Measurements from ENCODE around the gene KLHL29.

GRCh38 chr2:23400703-23401102 is 15.7 kb downstream of the KLHL29 start:
- TF ChIP-seq POLR2AphosphoS5 (IDR thresholded peaks at IDR 0.05; ENCODE audit: low read depth, low read length) (no peak), TAF1 (IDR thresholded peaks at IDR 0.05; ENCODE audit: borderline replicate concordance, insufficient read depth, low read length) (no peak), REST (IDR thresholded peaks at IDR 0.05; ENCODE audit: insufficient read depth in 1 of 2, low read depth in 2 of 2, low read length in 2 of 2) (no peak), SIN3A (IDR thresholded peaks at IDR 0.05; ENCODE audit: borderline replicate concordance, insufficient read depth, low read length) (no peak), FOXP2 (optimal IDR thresholded peaks at IDR 0.05; ENCODE audit: borderline replicate concordance, extremely low read depth, extremely low read length, insufficient read depth) (no peak)
